ENCODE data around the gene TMEM88.

Gene TMEM88

DNA sequence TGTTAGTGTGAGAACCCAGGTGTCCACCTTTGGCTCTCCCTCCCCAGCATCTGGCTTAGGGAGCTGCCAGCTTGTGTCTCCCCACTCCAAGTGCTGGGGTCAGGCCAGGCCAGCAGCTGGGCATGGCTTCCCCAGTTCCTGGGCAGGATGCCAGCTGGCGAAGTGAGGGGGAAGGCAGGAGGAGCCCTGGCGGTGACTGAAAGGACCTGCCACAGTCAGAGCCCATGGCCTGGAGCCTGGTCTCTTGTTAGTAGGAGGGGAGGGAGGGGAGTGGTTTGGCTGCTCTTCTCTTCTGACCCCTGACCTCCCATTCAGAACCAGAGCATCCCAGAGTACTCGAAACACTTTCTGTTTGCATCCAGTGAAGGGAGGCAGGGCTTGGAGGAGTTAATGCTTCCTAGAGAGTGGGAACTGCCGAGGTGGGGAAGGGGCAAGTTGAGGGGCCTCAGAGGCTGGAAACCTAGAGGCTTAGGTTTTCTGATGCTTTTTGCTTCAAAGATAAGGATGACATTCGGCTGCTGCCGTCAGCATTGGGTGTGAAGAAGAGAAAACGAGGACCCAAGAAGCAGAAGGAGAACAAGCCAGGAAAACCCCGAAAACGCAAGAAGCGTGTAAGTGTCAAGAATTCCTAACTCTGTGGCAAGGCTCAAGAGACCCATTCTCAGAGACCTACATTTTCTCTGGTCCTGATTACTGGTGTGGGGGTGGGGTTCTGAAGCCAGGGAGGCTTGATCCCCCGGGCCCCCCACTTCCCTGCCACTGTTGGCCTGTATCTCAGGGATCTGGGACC lies 34.5 kb downstream of the TMEM88 start:
- Histone ChIP-seq H3K4me1 (ENCODE audit: low read length) (peaks cover 16% of the 10 kb centered on the region), H3K4me2 (ENCODE audit: low read depth, low read length) (no peak overlapping the region), H3K9me2 (replicated peaks; ENCODE audit: insufficient read depth, low read length) (no peaks in the 10 kb centered on the region), H3K9me3 (replicated peaks; ENCODE audit: insufficient read depth, low read length) (no peaks in the 10 kb centered on the region), H2AFZ (ENCODE audit: low read length) (no peak overlapping the region), H3K36me3 (replicated peaks; ENCODE audit: insufficient read depth, low read length) (no peaks in the 10 kb centered on the region), H3F3A (ENCODE audit: insufficient read depth, low read length) (peaks cover 4% of the 10 kb centered on the region; the same call in 1 of the 2 replicates), H3K27me3 (replicated peaks; ENCODE audit: insufficient read depth, low read length) (peaks cover 64% of the 10 kb centered on the region), H3K27ac (ENCODE audit: low read length) (no peak overlapping the region), H4K20me1 (ENCODE audit: insufficient read depth, low read length) (no peaks in the 10 kb centered on the region), H3K79me2 (ENCODE audit: low read length) (no peaks in the 10 kb centered on the region), H3K9ac (ENCODE audit: low read length) (no peak overlapping the region), H3K4me3 (ENCODE audit: low read length) (no peak overlapping the region)
- TF ChIP-seq EZH2phosphoT487 (IDR thresholded peaks at IDR 0.05; ENCODE audit: low read length) (no peak), EZH2 (optimal IDR thresholded peaks at IDR 0.05; ENCODE audit: low read depth, low read length) (no peak)
- TF ChIP-seq, protein P1, sequence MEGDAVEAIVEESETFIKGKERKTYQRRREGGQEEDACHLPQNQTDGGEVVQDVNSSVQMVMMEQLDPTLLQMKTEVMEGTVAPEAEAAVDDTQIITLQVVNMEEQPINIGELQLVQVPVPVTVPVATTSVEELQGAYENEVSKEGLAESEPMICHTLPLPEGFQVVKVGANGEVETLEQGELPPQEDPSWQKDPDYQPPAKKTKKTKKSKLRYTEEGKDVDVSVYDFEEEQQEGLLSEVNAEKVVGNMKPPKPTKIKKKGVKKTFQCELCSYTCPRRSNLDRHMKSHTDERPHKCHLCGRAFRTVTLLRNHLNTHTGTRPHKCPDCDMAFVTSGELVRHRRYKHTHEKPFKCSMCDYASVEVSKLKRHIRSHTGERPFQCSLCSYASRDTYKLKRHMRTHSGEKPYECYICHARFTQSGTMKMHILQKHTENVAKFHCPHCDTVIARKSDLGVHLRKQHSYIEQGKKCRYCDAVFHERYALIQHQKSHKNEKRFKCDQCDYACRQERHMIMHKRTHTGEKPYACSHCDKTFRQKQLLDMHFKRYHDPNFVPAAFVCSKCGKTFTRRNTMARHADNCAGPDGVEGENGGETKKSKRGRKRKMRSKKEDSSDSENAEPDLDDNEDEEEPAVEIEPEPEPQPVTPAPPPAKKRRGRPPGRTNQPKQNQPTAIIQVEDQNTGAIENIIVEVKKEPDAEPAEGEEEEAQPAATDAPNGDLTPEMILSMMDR (IDR thresholded peaks at IDR 0.05; ENCODE audit: low read length) = no peak
- DNase-seq = no peak

DNA sequence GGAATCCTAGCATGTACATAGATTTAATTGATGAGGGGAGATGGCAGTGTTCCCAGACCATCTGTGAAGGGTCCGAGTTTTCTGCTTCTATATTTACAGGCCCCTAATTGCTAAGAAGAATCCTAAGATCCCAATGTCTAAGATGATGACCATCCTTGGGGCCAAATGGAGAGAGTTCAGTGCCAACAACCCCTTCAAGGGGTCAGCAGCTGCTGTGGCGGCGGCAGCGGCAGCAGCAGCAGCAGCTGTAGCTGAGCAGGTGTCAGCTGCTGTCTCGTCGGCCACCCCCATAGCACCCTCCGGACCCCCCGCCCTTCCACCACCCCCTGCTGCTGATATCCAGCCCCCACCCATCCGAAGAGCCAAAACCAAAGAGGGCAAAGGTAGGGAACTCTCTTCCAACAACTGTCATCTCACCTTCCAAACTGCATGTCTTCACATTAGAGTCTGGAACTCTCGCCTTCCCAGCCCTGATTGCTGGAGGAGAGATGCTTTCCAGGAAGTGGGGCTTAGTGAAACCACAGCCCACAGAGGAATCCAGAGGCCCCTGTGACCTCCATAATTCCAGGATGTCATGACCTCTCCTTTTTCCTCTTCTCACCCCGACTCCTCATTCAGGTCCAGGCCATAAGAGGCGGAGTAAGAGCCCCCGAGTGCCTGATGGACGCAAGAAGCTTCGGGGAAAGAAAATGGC lies 38.5 kb downstream of the TMEM88 start:
- H3K27ac ChIP-seq (ENCODE audit: low read length) = no peak overlapping the region

DNA sequence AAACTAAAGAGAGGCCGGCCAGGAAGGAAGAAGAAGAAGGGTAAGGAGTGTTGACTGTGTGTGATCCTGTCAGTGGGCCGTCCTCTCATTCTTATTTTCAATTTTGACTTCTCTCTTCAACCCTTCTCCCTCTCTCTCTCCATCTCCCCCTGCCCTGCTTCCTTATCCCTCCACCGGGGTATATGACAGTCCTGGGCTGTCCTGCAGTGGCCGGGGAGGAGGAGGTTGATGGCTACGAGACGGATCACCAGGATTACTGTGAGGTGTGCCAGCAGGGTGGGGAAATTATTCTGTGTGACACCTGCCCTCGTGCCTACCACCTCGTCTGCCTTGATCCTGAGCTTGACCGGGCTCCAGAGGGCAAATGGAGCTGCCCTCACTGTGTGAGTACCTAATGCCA lies 39.4 kb downstream of the TMEM88 start:
- Histone ChIP-seq H3K79me2 (ENCODE audit: low read length) (no peaks in the 10 kb centered on the region), H3F3A (ENCODE audit: insufficient read depth, low read length) (no peaks in the 10 kb centered on the region), H3K9me3 (replicated peaks; ENCODE audit: insufficient read depth, low read length) (no peaks in the 10 kb centered on the region), H3K4me3 (ENCODE audit: low read length) (no peak overlapping the region), H3K27me3 (replicated peaks; ENCODE audit: insufficient read depth, low read length) (peaks cover 38% of the 10 kb centered on the region), H3K9ac (ENCODE audit: low read length) (no peak overlapping the region), H3K4me1 (ENCODE audit: low read length) (no peaks in the 10 kb centered on the region), H3K4me2 (ENCODE audit: low read depth, low read length) (no peak overlapping the region), H2AFZ (ENCODE audit: low read length) (no peak overlapping the region), H3K27ac (ENCODE audit: low read length) (no peak overlapping the region), H4K20me1 (ENCODE audit: insufficient read depth, low read length) (no peaks in the 10 kb centered on the region), H3K9me2 (replicated peaks; ENCODE audit: insufficient read depth, low read length) (no peaks in the 10 kb centered on the region), H3K36me3 (replicated peaks; ENCODE audit: insufficient read depth, low read length) (no peaks in the 10 kb centered on the region)
- TF ChIP-seq, protein P1 (IDR thresholded peaks at IDR 0.05; ENCODE audit: low read length) = no peak
- no peak for TF ChIP-seq EZH2phosphoT487 (IDR thresholded peaks at IDR 0.05; ENCODE audit: low read length)
- no peak for DNase-seq

More for the DNA sequence above, 38.5 kb downstream of the TMEM88 start:
- no peaks in the 10 kb centered on the region for H3K9me2 ChIP-seq (replicated peaks; ENCODE audit: insufficient read depth, low read length)
- H3K27me3 ChIP-seq (replicated peaks; ENCODE audit: insufficient read depth, low read length) = peaks cover 42% of the 10 kb centered on the region
- H3F3A ChIP-seq (ENCODE audit: insufficient read depth, low read length) = no peaks in the 10 kb centered on the region
- DNase-seq = no peak
- H4K20me1 ChIP-seq (ENCODE audit: insufficient read depth, low read length) = no peaks in the 10 kb centered on the region
- no peak overlapping the region for H2AFZ ChIP-seq (ENCODE audit: low read length)
- TF ChIP-seq EZH2 (optimal IDR thresholded peaks at IDR 0.05; ENCODE audit: low read depth, low read length) (no peak), EZH2phosphoT487 (IDR thresholded peaks at IDR 0.05; ENCODE audit: low read length) (no peak)
- TF ChIP-seq, protein P1 (IDR thresholded peaks at IDR 0.05; ENCODE audit: low read length) = no peak
- H3K9me3 ChIP-seq (replicated peaks; ENCODE audit: insufficient read depth, low read length) = no peaks in the 10 kb centered on the region
- no peaks in the 10 kb centered on the region for H3K79me2 ChIP-seq (ENCODE audit: low read length)
- H3K4me3 ChIP-seq (ENCODE audit: low read length) = no peak overlapping the region
- no peaks in the 10 kb centered on the region for H3K36me3 ChIP-seq (replicated peaks; ENCODE audit: insufficient read depth, low read length)
- no peak overlapping the region for H3K4me2 ChIP-seq (ENCODE audit: low read depth, low read length)
- no peak overlapping the region for H3K9ac ChIP-seq (ENCODE audit: low read length)
- H3K4me1 ChIP-seq (ENCODE audit: low read length) = no peaks in the 10 kb centered on the region
